HepG2 (cell line): ENCODE data around the gene MYO19. TPM values are rescaled to one million over a fixed set of nuclear protein-coding genes. Genes with fewer than 3 reads are reported as not detected.

ENCODE experiments used
- POGZ ChIP-seq: sonication (generic); formaldehyde crosslinking; IDR thresholded peaks from 2 replicates; pipeline ENCODE4 v1.4.0; 2020; ENCODE audit warnings: mild to moderate bottlenecking, missing genetic modification reagents
- SMC3 ChIP-seq: IDR thresholded peaks from 2 replicates; pipeline ENCODE4 v1.6.1; 2011; ENCODE audit warnings: low read length, improper control_type of control experiment
- TARDBP ChIP-seq: sonication (generic); formaldehyde crosslinking; IDR thresholded peaks from 2 replicates; pipeline ENCODE4 v1.8.0; 2022; ENCODE audit warnings: mild to moderate bottlenecking, missing genetic modification reagents
- ZNF335 ChIP-seq: sonication (generic); formaldehyde crosslinking; IDR thresholded peaks from 2 replicates; pipeline ENCODE4 v1.4.0; 2020; ENCODE audit warnings: missing genetic modification reagents
- polyA plus RNA-seq, 8 experiments: library from polyadenylated mRNA; depleted of rRNA in 3 of 8; stranded (reverse) in 7 of 8; unstranded in 1 of 8; fragments of >200 nt; fragmentation: Illumina TruSeq in 4 of 8; extraction: Trizol in 4 of 8; gene quantifications; 2 replicates each; pipeline versions ENCODE4 v1.2.1 to v1.2.3, GENCODE V29; 2011 to 2016; ENCODE audit warnings: low read depth in 4 of 8, missing spikeins in 1 of 8, mixed read lengths in 1 of 8; ENCODE audit not compliant: insufficient read depth in 1 of 8
- total RNA-seq, 5 experiments: library from RNA; depleted of rRNA; stranded (reverse); fragments of >200 nt; fragmentation: Illumina TruSeq; extraction: Trizol; gene quantifications; 2 replicates each; pipeline ENCODE4 v1.2.3, GENCODE V29; 2016; ENCODE audit warnings: low read depth in 1 of 5
- TF ChIP-seq, protein P1 (sequence below): sonication (generic); formaldehyde crosslinking; IDR thresholded peaks from 2 replicates; pipeline ENCODE4 v1.4.0; 2020; ENCODE audit warnings: mild to moderate bottlenecking, missing genetic modification reagents
- TF ChIP-seq, protein P2 (sequence below): sonication (generic); formaldehyde crosslinking; IDR thresholded peaks from 2 replicates; pipeline ENCODE4 v1.5.1; 2020; ENCODE audit warnings: missing genetic modification reagents, mild to moderate bottlenecking, borderline replicate concordance
- TF ChIP-seq, protein P3 (sequence below): IDR thresholded peaks from 2 replicates; pipeline ENCODE4 v1.6.1; 2012; ENCODE audit warnings: inconsistent platforms
- TF ChIP-seq, protein P4 (sequence below): sonication (generic); formaldehyde crosslinking; IDR thresholded peaks from 2 replicates; pipeline ENCODE4 v1.4.0; 2020; ENCODE audit warnings: missing genetic modification reagents
- TF ChIP-seq, protein P5 (sequence below): sonication (generic); formaldehyde crosslinking; conservative IDR thresholded peaks from 2 replicates; pipeline ENCODE4 v1.4.0; 2020; ENCODE audit warnings: missing genetic modification reagents
- TF ChIP-seq, protein P6 (sequence below): sonication (generic); formaldehyde crosslinking; IDR thresholded peaks from 2 replicates; pipeline ENCODE4 v1.8.0; 2022; ENCODE audit warnings: missing genetic modification reagents, low read depth, mild to moderate bottlenecking, borderline replicate concordance
- TF ChIP-seq, protein P7 (sequence below): sonication (generic); formaldehyde crosslinking; IDR thresholded peaks from 2 replicates; pipeline ENCODE4 v1.9.0; 2021; ENCODE audit warnings: missing genetic modification reagents, borderline replicate concordance

The MYO19 gene
- total and polyA plus RNA-seq, 2 of the 13 experiments (the other 11 are each of a cell fraction or from before 2014, with no cell fraction given): 75.7 to 82.3 TPM

DNA sequence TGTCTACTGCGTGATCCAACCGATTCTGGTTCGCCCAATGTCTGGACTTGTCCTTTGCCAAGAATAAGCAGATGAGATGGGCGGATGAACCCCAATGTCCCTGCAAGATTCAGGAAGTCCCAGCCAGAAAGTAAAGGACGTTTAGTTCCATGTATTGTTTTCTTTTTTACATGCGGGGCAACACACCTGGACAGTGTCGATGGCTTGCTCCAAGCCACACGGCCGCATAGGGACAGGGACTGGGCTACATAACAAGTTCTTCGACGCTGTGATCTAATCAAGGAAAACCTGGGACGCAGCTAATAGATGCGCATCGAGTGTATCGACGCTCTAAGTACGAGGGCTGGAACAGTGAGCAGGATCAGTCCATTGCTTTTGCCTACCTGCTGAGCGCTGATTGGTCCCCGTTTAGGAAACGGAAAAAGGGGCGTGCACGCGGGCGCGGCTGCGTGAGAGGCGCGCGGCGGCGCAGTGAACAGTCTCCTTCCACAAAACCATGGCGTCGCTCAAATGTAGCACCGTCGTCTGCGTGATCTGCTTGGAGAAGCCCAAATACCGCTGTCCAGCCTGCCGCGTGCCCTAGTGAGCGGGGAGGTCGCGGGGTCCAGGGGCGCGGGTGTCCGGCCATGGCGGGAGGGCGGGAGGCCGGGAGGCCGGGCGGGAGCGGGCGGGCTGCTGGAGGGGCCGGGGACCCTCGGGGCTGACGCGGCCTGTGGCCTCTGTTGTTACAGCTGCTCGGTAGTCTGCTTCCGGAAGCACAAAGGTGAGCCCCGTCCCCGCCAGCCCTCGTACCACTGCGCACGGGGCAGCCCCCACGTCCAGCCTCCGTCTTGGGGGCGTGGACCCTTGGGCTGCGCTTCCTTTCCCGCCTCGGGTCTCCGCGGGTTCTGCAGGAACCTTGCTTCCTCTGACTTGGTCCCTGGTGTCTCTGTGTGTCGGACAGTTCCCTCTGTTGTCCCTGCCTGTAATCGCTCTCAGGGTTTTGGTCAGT lies 48.2 kb downstream of the MYO19 start, which contains the start of gene ZNHIT3 (continued):
- TF ChIP-seq, protein P1, sequence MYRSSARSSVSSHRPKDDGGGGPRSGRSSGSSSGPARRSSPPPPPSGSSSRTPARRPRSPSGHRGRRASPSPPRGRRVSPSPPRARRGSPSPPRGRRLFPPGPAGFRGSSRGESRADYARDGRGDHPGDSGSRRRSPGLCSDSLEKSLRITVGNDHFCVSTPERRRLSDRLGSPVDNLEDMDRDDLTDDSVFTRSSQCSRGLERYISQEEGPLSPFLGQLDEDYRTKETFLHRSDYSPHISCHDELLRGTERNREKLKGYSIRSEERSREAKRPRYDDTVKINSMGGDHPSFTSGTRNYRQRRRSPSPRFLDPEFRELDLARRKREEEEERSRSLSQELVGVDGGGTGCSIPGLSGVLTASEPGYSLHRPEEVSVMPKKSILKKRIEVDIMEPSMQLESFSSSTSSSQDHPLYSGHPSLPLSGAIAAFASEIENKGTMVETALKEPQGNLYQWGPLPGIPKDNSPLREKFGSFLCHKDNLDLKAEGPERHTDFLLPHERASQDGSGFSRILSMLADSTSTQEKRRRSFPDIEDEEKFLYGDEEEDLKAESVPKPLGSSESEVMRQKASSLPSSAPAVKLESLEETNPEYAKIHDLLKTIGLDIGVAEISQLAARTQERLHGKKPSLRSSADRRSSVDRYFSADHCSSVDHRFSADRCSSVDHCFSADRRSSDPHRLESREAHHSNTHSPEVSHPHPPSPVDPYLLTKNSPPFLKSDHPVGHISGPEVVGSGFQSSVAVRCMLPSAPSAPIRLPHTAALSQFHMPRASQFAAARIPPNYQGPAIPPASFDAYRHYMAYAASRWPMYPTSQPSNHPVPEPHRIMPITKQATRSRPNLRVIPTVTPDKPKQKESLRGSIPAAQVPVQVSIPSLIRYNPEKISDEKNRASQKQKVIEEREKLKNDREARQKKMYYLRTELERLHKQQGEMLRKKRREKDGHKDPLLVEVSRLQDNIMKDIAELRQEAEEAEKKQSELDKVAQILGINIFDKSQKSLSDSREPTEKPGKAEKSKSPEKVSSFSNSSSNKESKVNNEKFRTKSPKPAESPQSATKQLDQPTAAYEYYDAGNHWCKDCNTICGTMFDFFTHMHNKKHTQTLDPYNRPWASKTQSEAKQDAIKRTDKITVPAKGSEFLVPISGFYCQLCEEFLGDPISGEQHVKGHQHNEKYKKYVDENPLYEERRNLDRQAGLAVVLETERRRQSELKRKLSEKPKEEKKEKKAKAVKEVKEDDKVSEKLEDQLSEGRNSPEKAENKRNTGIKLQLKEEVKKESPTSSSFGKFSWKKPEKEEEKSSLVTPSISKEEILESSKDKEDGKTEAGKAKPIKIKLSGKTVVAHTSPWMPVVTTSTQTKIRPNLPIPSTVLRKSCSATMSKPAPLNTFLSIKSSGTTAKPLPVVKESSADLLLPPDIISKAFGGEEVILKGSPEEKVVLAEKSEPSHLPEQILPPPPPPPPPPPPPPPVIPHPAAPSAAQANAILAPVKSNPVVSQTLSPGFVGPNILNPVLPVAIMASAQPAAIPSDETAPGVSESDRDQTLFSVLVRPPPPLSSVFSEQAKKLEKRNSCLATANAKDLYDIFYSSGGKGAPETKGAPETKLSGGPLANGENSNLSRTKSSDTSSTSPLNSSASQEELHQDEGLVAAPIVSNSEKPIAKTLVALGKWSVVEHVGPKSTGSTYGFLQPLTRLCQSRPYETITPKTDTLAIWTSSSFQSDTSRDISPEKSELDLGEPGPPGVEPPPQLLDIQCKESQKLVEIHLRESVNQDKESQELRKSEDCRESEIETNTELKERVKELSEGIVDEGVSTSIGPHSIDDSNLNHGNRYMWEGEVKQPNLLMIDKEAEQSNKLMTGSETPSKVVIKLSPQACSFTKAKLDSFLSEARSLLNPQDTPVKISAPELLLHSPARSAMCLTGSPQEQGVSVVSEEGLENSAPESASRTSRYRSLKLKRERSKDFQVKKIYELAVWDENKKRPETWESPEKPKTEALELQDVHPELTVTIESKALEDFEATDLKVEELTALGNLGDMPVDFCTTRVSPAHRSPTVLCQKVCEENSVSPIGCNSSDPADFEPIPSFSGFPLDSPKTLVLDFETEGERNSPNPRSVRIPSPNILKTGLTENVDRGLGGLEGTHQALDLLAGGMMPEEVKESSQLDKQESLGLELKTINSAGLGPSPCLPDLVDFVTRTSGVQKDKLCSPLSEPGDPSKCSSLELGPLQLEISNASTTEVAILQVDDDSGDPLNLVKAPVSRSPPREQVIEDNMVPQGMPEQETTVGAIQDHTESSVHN (CRISPR knock-in tag): peak; percentile 58; the same call in 1 of the 2 replicates
- TF ChIP-seq, protein P2, sequence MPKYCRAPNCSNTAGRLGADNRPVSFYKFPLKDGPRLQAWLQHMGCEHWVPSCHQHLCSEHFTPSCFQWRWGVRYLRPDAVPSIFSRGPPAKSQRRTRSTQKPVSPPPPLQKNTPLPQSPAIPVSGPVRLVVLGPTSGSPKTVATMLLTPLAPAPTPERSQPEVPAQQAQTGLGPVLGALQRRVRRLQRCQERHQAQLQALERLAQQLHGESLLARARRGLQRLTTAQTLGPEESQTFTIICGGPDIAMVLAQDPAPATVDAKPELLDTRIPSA (CRISPR knock-in tag): peak; percentile 41; the same call in 1 of the 2 replicates
- TF ChIP-seq ZNF335 (CRISPR knock-in tag): peak; percentile 72; the same call in 1 of the 2 replicates
- peak; percentile 38 for TF ChIP-seq POGZ
- peak; percentile 85 for TF ChIP-seq TARDBP (CRISPR knock-in tag)
- TF ChIP-seq, protein P3, sequence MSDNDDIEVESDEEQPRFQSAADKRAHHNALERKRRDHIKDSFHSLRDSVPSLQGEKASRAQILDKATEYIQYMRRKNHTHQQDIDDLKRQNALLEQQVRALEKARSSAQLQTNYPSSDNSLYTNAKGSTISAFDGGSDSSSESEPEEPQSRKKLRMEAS: peak; percentile 88
- TF ChIP-seq, protein P4, sequence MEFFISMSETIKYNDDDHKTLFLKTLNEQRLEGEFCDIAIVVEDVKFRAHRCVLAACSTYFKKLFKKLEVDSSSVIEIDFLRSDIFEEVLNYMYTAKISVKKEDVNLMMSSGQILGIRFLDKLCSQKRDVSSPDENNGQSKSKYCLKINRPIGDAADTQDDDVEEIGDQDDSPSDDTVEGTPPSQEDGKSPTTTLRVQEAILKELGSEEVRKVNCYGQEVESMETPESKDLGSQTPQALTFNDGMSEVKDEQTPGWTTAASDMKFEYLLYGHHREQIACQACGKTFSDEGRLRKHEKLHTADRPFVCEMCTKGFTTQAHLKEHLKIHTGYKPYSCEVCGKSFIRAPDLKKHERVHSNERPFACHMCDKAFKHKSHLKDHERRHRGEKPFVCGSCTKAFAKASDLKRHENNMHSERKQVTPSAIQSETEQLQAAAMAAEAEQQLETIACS: peak; percentile 67; the same call in 1 of the 2 replicates
- TF ChIP-seq, protein P5, sequence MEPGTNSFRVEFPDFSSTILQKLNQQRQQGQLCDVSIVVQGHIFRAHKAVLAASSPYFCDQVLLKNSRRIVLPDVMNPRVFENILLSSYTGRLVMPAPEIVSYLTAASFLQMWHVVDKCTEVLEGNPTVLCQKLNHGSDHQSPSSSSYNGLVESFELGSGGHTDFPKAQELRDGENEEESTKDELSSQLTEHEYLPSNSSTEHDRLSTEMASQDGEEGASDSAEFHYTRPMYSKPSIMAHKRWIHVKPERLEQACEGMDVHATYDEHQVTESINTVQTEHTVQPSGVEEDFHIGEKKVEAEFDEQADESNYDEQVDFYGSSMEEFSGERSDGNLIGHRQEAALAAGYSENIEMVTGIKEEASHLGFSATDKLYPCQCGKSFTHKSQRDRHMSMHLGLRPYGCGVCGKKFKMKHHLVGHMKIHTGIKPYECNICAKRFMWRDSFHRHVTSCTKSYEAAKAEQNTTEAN (CRISPR knock-in tag): no peak
- TF ChIP-seq, protein P6, sequence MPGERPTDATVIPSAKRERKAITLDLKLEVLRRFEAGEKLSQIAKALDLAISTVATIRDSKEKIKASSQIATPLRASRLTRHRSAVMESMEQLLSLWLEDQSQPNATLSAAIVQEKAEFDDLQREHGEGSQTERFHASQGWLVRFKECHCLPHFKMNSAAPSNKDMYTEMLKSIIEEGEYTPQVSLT (CRISPR knock-in tag): no peak
- no peak for TF ChIP-seq SMC3
- TF ChIP-seq, protein P7, sequence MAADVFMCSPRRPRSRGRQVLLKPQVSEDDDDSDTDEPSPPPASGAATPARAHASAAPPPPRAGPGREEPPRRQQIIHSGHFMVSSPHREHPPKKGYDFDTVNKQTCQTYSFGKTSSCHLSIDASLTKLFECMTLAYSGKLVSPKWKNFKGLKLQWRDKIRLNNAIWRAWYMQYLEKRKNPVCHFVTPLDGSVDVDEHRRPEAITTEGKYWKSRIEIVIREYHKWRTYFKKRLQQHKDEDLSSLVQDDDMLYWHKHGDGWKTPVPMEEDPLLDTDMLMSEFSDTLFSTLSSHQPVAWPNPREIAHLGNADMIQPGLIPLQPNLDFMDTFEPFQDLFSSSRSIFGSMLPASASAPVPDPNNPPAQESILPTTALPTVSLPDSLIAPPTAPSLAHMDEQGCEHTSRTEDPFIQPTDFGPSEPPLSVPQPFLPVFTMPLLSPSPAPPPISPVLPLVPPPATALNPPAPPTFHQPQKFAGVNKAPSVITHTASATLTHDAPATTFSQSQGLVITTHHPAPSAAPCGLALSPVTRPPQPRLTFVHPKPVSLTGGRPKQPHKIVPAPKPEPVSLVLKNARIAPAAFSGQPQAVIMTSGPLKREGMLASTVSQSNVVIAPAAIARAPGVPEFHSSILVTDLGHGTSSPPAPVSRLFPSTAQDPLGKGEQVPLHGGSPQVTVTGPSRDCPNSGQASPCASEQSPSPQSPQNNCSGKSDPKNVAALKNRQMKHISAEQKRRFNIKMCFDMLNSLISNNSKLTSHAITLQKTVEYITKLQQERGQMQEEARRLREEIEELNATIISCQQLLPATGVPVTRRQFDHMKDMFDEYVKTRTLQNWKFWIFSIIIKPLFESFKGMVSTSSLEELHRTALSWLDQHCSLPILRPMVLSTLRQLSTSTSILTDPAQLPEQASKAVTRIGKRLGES (CRISPR knock-in tag): no peak
